ENCODE results near the gene HPCAL4. TPM values are rescaled to one million over a fixed set of nuclear protein-coding genes. Genes with fewer than 3 reads are reported as not detected.

Gene HPCAL4
- total and polyA plus RNA-seq, 9 of the 15 experiments (the other 6 are each of a cell fraction or from before 2014, with no cell fraction given): 0.01 to 0.04 (median 0.04) TPM; not detected in 4

GRCh38 chr1:39690794-39691382, 345 bp downstream of the HPCAL4 start:
- peak overlapping the region in 1 of 2 experiments; percentile 69; a peak in 2 of 4 replicates for H3K9ac ChIP-seq (ENCODE audit: insufficient read depth in 1 of 2, low read depth in 2 of 2, low read length in 2 of 2)
- no peak for FAIRE-seq
- no peak for DNase-seq (ENCODE audit: extremely low read depth in 1 of 4, low spot score in 3 of 4)
- in situ Hi-C loops (cut with MboI): no loop called here
- no peak overlapping the region for H3K27ac ChIP-seq (ENCODE audit: extremely low read depth, low read depth, low read length)
- H3K79me2 ChIP-seq (ENCODE audit: control insufficient read depth, insufficient read depth, low read length): no peaks in the 10 kb centered on the region
- no TSS peak for BruUV-seq (replicated peaks)
- peaks cover 0 to 21% of the 10 kb centered on the region in 2 experiments; a peak in 2 of 5 replicates for H3K4me1 ChIP-seq (replicated peaks in 1 of 2; ENCODE audit: control insufficient read depth in 2 of 2, insufficient read depth in 2 of 2, low read length in 2 of 2)
- POLR2A ChIA-PET: interaction anchor here (1.0 to 1.4 kb wide), 5 partner anchors 10 to 208 kb away, joined by 3 to 5 read pairs (median 4); partner anchors contain the start of gene PPIE
- H3K9me3 ChIP-seq (replicated peaks; ENCODE audit: control insufficient read depth, insufficient read depth, low read depth, low read length): no peaks in the 10 kb centered on the region
- CTCF ChIA-PET (ENCODE audit: low intra/inter-chr PET ratio): interaction anchor here (0.7 kb wide), 1 partner anchor 190 kb away, joined by 3 read pairs; no protein-coding TSS in a partner anchor
- H3K9me1 ChIP-seq (ENCODE audit: control insufficient read depth, insufficient read depth, low read length): no peaks in the 10 kb centered on the region
- intact Hi-C loops (cut with micrococcal nuclease): no loop called here
- H3K27me3 ChIP-seq (ENCODE audit: control insufficient read depth in 2 of 2, insufficient read depth in 2 of 2, low read length in 2 of 2): peaks cover 21 to 76% of the 10 kb centered on the region in 2 experiments; a peak in 4 of 5 replicates
- no peak overlapping the region for H2AFZ ChIP-seq (ENCODE audit: low read depth, low read length)
- H3K36me3 ChIP-seq (ENCODE audit: control insufficient read depth, insufficient read depth, low read length): no peaks in the 10 kb centered on the region
- ATAC-seq: no peak; the same call in none of the 3 replicates
- 7% methylated on average over 25 of the region's 28 CpGs for WGBS (ENCODE audit: insufficient coverage, low coverage, missing lambda C conversion rate)
- H3K4me2 ChIP-seq (ENCODE audit: insufficient read depth, low read length): peak overlapping the region; percentile 57
- H3K4me3 ChIP-seq: peak overlapping the region; percentile 15; the same call in 1 of the 2 replicates
- no peaks in the 10 kb centered on the region for H4K20me1 ChIP-seq (replicated peaks; ENCODE audit: control insufficient read depth, insufficient read depth, low read length)
- TF ChIP-seq ZBTB5 (IDR thresholded peaks at IDR 0.05): no peak
- 0 out of 2 replicates have a peak, but pooled peaks have one; percentile 16 for TF ChIP-seq MGA (IDR thresholded peaks at IDR 0.05)
- TF ChIP-seq THRB (CRISPR knock-in tag; conservative IDR thresholded peaks at IDR 0.05): no peak
- no peak for TF ChIP-seq GTF2E2 (tag; IDR thresholded peaks at IDR 0.05)
- TF ChIP-seq ZNF263 (CRISPR knock-in tag; IDR thresholded peaks at IDR 0.05; ENCODE audit: borderline replicate concordance): no peak
